GM19452 (cell line): ENCODE data around the gene PINLYP.

Source experiments
- ATAC-seq: cut with Tn5 transposase; IDR thresholded peaks from one replicate; pipeline ENCODE4 v1.9.1; 2021; ENCODE audit not compliant: unreplicated experiment

Gene PINLYP

GRCh38 chr19:43626838-43627237, 51.2 kb downstream of the PINLYP start:
- ATAC-seq: no peak

GRCh38 chr19:43628646-43629326, 53.2 kb downstream of the PINLYP start:
- ATAC-seq: no peak

GRCh38 chr19:43631491-43631890, 55.9 kb downstream of the PINLYP start:
- ATAC-seq: no peak
